OCI-LY1 (cell line): ENCODE results near the gene P4HA2.

Source experiments
- CTCF ChIP-seq: fragments of 200-600 bp; sonication (generic), shearing (Covaris generic); IDR thresholded peaks from 2 replicates; pipeline ENCODE4 v1.5.1; 2017; ENCODE audit warnings: mild to moderate bottlenecking, antibody characterized with exemption, low read length, moderate library complexity, mixed read lengths
- EZH2 ChIP-seq: fragments of 200-600 bp; sonication (generic), shearing (Covaris generic); IDR thresholded peaks from 2 replicates; pipeline ENCODE4 v1.8.0; 2017; ENCODE audit warnings: borderline replicate concordance, mixed run types, mild to moderate bottlenecking, antibody characterized with exemption, low read length, moderate library complexity, mixed read lengths

GRCh38 chr5:132184588-132184987 is 43.1 kb downstream of the P4HA2 start:
- TF ChIP-seq CTCF (no peak), EZH2 (no peak)
